HG03159 (cell line): Measurements from ENCODE around the gene TBC1D1.

Source experiments
- ATAC-seq: cut with Tn5 transposase; IDR thresholded peaks from one replicate; pipeline ENCODE4 v1.9.1; 2021; ENCODE audit warnings: mild to moderate bottlenecking, moderate library complexity; ENCODE audit not compliant: unreplicated experiment

TBC1D1 gene

DNA sequence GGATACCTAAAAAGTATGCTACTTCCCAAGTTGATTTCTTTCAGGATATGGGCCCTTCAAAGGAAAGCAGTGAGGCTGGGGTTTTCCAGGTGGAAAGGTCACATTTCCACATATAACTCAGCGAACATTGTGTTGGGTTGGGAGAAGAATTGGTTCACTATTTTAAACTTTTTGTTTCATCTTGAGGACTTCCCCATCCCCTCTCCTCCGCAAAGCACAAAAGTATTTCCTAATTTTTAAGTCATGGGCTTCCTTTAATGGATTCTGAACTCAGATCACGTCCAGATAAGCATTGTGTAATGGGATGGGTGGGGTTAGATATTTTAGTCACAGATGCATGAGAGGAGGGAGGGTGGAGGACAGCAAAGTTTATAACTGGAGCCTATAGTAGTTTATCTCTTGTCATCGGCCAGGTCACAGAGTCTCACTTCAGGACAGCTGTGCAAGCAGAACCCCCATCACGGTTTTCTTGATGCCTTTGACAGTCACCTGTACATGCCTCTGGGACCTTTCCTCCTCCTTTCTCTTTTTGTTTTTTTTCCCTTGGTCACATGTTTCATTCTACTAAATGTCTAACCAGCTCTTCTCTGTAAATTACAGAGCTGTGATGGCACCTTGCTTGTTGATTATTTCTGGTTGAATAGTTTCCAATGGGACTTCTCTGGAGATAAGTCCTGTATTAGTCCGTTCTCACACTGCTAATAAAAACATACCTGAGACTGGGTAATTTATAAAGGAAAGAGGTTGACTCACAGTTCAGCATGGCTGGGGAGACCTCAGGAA lies 184.7 kb downstream of the TBC1D1 start:
- no peak for ATAC-seq

DNA sequence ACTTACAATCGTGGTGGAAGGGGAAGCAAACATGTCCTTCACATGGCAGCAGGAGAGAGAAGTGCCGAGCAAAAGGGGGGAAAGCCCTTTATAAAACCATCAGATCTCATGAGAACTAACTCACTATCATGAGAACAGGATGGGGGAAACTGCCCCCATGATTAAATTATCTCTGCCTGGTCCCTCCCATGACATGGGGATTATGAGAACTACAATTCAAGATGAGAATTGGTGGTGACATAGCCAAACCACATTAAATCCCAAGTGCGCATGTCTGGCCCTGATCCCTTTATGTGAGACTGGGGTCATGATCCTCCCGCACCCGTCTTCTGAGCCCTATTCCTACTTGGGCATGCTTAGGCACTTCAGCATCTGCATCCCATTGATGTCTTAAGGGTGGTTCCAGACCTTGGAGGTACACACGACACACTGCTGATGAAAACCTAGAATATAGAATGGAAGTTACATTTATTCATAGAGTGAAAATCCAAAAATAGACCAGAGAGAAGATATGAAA lies 185.3 kb downstream of the TBC1D1 start:
- ATAC-seq = no peak

DNA sequence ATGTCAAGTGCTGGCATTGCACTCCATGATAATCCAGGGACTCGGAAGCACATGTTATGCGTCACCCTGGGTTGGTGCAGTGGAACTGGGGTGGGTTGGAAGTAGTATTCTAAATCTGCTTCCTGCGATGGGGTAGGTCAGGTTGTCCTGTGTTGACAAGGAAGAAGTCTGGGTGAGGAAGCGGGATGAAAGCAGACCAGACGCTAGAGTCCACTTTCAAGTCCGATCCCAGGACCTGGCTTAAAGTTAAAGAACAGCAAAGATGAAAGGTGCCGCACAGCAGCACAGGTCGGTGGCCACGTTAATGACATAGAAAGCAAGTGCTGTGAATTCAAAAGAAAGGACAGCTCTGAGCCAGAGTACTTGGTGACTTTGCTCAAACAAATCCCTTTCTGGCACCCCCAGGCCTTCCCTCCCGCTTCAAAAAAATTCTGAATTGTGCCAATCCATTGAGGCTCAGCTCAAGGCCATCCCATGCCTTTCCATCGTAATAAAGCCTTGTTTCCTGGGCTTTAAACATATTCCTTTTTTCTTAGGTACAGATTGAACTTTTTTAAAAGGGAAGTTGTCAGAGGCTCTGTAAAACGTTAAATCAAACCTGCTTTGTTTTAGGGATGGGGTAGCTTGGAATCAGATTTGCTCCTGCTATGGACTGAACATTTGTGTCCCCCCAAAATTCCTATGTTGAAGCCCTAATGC lies 187.1 kb downstream of the TBC1D1 start:
- ATAC-seq = no peak

DNA sequence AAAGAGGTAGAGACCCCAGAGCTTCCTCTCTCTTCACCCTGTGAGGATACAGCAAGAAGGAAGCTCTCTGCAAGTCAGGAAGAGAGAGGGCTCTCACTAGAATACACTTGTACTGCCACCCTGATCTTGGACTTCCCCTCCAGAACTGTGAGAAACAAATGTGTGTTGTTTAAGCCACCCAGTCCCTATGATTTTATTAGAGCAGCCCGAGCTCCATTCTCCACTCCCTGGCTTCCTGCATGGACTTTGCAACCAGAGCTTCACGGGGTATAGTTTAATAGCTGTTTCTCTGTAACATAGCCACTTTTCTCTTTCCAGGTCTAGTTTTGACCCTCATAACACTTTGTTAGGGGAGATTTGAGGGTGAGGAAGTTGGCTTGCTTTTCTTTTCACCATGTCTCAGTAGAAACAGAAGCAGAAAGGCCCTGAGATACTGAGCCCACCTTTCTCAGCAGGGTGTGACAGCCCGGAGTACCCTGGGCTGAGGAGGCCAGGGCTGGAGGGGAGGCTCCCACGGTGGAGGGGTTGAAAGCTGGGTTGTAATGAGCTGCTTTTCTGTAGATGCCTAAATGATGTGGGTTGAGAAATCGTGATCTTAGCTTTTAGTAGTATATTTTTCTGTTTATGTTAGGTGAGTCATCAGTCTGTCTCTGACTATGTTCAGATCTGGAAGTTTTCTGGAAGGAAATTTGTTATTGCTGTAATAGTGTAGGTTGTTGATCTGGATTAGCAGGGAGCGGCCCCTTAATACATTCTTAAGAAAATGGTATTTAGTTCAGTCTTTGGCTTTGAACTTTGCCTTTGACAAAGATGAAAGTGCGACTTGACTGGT lies 187.9 kb downstream of the TBC1D1 start:
- no peak for ATAC-seq

DNA sequence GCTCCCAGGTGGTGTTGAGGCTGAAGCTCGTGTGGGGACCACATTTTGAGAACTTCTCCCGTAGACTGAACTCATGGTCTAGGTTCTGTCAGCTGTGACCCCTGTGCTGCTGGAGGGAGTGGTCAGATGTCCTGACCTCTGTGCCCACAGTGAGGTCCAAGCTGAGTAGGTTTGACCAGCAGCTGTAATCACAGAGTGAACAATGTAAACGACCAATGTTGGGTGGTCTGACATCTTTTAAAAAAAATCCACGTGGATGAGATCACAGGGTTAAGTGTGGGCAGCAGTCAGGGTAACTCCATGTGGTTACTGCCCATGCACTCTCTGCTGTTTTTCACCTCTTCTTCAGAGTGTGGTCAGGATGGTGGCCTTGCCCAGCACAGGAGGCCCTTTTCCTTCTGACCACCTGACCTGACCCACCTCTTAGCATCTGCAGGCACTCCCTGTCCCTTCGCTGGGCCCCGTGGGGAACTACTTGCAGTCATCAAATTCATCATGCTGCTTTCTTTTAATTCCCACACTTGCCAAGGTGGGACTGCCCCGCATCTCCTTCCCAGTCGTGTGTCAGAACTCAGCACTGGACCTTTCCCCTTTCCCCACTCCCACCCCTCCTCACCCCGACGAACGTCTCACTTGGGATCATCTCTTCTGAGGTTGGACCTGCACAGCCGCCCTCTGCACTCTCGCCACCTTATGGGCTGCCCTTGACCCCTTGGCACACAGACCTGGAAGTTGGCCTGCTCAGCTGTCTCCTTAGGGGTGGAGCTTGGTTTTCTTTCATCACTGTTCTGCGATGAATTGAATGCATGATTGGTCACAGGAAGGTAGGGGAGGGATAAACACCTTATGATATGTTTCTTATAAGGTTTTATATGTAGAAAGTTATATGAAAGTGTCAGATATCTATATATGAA lies 189.4 kb downstream of the TBC1D1 start:
- no peak for ATAC-seq

DNA sequence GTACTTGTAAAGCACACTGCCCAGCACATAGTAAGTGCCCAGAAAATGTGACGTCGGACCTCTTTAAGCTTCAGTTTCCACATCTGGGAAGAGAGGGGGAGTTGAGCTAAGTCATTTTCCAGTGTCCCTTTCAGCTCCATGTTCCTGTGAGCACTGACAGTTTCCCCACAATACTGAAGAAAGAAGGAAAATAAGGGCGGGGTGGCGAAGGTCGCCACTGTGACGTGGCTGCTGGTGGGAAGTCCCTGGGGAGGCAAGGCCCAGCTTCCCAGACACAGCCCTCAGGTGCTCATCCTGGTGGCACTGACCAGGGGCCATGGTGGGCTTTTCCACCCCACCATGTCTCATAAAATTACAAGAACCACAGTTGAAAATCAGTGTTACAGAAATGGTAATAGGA lies 191.1 kb downstream of the TBC1D1 start:
- ATAC-seq = no peak

DNA sequence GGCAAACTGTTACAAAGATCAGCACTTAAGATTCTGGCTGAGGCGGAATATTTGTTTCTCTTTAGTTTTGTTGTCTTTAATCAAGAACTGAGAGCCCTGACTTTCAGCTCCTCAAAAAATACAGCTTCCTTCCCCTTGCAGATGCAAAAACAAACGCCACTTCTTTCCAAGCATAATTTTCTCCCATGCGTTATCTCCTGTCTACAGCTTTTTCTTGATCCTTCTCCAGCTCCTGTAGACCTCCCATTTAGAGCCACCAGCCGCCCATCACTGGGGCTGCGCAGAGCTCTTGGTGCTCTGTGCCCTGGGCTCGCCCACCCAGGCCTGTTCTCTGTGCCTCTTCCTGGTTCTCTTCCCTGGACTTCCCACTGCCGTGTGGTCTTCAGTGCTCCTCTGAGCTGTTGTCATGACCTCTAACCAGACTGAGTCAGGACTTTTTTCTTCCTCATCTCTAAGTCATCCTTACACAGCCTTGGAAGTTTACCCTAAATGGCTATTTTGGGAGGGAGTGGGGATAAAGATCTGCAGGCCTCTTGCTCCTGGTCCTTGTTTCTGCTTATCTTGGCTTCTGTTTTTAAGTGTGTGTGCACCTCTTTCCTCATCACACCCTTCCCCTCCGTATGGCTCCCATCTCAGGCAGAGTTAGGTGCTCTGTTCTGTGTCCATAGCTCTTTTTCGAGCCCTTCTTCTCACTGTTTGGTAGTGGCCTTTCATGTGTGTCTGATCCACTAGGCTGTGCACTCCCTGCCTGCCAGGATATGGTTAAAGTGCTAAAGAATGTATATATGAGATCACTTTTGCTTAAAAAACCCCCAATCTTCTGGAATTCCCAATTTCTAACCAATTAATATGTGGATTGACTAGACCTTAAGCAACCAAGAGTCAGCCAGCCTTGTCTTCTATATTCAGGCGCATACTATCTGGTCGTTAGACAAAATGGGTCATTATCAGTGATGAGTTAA lies 191.8 kb downstream of the TBC1D1 start:
- no peak for ATAC-seq

DNA sequence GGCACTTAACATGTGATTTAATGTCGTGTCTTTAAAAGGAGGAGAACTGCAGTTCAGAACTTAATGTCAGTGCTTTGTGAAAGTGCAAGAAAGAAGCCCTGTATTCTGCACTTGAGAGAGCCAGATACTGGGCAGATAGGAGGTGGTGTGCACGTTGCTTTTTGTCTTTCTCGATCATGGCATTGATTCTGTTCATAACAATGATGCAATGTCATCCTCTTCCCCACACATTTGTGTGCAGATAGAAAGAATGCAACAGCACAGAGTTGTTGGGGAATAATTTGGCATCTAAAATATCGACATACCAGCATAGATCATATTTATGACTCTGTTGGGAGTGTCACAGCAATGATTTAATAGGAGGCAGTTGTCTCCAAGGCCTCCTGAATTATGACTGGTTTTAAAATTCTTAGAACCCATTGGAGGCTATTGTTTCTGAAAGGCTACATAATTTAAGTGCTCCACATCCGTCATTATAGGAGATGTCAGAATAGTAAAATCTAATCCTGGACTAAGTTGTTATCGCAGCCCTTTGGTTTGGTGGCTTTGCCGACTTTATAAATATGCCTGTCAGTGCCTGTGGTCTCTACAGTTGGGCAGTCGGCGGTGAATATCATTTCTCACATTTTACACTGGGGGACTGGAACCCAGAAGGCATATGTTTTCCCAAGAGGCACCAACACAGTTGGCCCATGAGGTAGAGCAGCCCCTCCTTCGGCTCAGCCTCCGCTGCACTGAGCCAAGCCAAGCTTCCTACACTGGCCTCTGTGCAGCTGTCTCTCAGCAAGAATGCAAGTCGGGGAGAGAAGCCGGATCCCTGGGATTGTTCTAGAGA lies 194.2 kb downstream of the TBC1D1 start:
- no peak for ATAC-seq

DNA sequence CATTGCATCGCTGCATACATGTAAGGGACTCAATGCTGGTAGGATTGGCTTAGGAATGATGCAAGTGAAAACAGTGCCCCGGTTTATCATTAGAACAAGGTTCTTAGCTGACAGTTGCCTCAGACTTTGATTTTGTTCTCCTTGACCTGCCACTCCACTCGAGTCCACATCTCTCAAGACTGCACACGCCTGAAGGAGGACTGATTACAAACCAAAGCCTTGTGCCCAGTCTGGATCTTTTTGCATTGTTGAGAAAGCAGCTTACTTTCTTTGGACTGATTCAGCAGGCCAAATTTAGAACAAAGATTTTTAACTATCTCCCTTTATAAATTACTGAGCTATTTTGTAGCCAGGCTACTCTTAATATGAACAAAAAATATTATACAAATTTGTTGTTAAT lies 194.9 kb downstream of the TBC1D1 start:
- ATAC-seq = no peak

DNA sequence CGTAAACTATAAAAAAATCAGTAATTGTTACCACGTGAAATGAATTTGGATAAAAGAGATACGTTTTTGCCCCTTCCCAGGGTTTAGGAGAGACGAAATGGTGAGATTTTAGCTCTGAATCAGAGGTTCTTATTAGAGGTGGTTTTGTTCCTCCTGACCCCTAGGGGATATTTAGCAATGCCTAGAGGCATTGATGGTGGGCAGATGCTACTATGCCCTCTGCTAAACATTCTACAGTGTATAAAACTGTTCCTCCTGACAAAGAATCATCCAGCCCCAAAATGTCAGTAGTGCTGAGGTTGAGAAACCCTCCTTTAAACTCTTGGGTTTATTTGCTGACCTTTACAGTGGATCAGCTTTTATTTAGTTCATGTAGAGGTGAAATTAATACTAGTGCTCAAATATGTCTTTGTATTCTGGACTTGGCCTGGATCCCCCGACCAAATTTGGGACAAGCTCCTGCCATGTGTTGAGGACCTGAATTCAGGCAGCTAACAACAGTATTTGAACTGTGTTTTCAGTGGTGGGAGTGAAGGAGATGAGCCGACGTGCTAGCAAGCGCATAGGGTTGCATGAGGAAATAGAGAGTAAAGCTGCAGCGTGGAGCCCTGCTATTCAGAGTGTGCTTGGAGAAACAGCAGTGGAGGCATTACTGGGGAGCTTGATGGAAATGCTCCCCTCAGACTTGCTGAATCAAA lies 195.4 kb downstream of the TBC1D1 start:
- no peak for ATAC-seq

DNA sequence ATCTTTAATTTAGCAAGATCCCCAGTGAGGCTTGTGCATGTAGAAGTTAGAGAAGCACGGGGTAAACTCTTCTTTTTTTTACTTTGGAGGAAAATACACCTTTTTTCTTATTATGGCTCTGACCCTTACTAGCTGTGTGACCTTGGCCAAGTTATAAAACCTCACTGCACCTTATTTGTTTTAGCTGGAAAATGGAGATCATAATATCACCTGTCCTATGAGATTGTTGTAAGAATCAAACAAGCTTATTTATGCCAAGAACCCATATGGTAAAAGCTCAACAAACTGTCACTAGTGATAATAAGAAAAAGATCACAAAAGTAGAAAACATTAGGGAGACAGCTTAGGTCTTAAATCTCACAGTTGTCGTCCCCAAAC lies 196.0 kb downstream of the TBC1D1 start:
- ATAC-seq = no peak

DNA sequence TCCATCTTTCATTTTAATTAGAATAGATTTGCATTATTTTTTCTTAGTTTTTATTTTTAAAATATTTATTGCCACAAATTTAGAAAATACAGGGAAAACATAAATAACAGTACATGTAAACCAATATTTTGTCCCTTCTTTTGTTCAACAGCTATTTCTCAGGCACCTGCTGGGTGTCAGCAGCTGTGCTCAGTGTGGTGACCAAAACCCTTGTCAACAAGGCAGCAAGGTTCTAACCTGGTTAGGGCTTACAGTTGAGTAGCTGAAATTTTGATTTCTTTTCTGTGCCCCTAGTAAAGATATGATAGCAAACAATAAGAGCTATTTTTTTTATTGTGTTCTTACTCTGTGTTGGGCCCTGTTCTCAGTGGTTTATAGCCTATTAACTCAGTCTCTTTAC lies 197.4 kb downstream of the TBC1D1 start:
- no peak for ATAC-seq

DNA sequence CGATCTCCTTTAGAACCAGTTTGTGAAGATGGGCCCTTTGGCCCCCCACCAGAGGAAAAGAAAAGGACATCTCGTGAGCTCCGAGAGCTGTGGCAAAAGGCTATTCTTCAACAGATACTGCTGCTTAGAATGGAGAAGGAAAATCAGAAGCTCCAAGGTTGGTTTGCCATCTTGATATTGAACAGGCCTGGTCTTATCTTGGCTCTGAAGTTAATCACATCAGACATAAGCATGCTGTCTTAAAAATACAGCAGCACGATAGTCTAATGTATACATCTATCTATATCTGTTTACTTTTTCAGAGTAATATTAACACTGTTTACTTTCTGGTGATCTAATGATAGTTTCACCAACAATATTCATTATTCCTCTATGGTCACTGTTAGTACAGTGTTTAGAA lies 199.1 kb downstream of the TBC1D1 start:
- ATAC-seq = no peak

DNA sequence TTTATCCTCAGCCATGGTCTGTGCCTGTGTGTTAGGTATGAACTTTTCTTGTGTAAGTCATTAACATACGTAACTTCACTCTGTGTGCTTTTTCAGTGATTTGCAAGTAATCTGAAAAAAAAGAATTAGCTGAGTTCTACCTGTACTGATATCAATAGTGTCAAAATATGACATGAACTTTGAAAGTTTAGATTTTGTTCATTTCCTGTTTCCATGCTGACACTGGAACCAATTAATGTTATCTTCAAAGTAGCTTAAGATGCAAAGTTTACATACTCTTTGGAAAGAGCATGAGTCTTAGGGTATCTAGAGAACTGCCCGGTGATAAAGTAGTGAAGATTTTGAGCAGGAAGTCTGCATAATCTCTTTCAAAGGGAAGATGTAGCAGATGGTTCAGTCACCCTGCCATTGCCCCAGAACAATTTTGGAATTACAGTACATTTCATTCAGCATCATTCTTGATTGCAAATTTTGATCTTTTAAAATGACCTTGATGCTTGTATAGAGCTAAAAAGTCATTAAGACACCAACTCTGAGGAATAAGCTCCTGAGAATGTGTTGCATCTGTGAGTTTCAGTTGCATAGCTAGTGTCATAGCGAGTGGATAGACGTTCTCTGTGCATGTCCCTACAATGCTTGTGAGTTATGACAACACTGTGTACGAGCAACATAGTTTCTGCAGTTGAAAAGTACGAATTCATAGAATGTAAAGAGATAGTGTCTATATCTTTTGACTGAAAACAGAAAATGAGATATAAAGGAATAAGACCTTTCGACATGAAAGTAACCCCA lies 199.8 kb downstream of the TBC1D1 start:
- ATAC-seq = no peak

DNA sequence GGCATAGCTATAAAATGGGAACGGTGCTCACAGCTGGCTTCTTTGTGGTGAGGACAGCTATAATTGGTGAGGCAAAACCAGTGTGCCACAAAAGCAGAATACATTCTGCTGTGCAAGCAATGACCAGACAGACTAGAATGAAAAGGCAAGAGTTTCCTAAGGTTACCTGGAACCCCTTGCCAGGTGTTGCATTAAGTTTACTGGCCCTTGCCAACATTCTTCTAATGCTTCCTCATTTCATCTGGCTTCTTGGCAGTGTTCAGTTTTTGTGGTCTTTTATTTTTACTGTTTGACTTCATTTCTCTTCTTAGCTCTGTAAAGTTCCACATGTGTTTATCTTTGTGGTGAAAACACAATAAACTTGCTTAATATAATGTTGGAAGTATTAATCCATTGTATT lies 200.8 kb downstream of the TBC1D1 start:
- no peak for ATAC-seq

DNA sequence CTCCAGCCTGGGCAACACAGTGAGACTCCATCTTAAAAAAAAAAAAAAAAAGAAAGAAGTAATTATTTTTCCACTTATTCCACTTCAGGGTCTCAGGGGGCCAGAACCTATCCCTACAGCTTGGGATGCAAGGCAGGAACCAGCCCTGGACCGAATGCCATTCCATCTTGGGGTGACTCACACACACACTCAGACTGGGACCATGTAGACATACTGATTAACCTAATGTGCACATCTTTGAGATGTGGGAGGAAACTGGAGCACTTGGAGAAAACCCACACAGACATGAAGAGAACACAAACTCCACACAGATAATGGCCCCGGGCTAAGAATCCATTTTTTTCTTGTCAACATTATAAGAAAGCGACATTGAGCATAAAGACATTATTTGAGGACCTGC lies 201.8 kb downstream of the TBC1D1 start:
- no peak for ATAC-seq

DNA sequence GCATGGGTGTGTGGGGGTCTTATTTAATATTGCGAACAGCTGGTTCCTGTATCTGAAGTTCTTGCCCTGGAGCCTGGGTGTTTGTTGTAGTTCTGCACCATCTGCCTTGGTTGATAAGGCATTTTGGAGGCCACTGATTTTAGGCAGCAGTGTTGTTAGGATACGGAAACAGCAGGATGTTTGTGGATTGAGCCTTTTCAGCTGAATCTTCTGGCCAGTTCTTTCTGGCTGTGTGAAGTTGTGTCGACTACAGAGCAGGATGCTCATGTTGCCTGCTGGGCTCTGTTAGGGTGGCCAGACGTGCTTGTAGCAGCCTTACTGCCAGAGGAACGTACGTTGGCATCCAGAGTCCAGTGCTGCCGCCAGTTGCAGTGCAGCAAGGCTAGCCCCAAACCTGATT lies 203.5 kb downstream of the TBC1D1 start:
- no peak for ATAC-seq
